OCI-LY3 (cell line): Measurements from ENCODE around the gene TRO.

Source experiments
- H2AFZ ChIP-seq: fragments of 200-600, 300-600 bp; shearing (Covaris generic); 2 replicates; pipeline ENCODE4 v1.6.0; 2014; ENCODE audit warnings: antibody characterized with exemption, low read depth, low read length
- H3K27ac ChIP-seq: fragments of 200-600, 300-600 bp; sonication (generic); 2 replicates; pipeline ENCODE4 v1.5.1; 2014; ENCODE audit warnings: mild to moderate bottlenecking, low read length, moderate library complexity, mixed read lengths
- H3K27me3 ChIP-seq: fragments of 200-600, 300-600 bp; sonication (generic); 2 replicates; pipeline ENCODE4 v1.6.1; 2014; ENCODE audit warnings: low read depth, low read length, mixed read lengths
- H3K36me3 ChIP-seq: fragments of 200-600, 300-600 bp; sonication (generic); replicated peaks from 2 replicates; pipeline ENCODE3; 2014; ENCODE audit warnings: low read depth, low read length, mixed read lengths
- H3K4me1 ChIP-seq: fragments of 300-600, 200-600 bp; sonication (generic); 2 replicates; pipeline ENCODE4 v1.6.1; 2014; ENCODE audit warnings: low read length, mixed read lengths
- H3K4me2 ChIP-seq: fragments of 200-600, 300-600 bp; sonication (generic); 2 replicates; pipeline ENCODE4 v1.6.1; 2014; ENCODE audit warnings: low read length, mixed read lengths
- H3K4me3 ChIP-seq: fragments of 300-600, 200-600 bp; sonication (generic); 2 replicates; pipeline ENCODE4 v1.5.1; 2014; ENCODE audit warnings: antibody characterized with exemption, mild to moderate bottlenecking, low read length, moderate library complexity
- H3K79me2 ChIP-seq: fragments of 300-600, 200-600 bp; shearing (Covaris generic); 2 replicates; pipeline ENCODE4 v1.6.1; 2014; ENCODE audit warnings: mild to moderate bottlenecking, low read length, mixed read lengths
- H3K9ac ChIP-seq: fragments of 300-600, 200-600 bp; shearing (Covaris generic); 2 replicates; pipeline ENCODE4 v1.6.0; 2014; ENCODE audit warnings: mild to moderate bottlenecking, low read length, moderate library complexity
- H3K9me3 ChIP-seq: fragments of 200-600, 300-600 bp; shearing (Covaris generic); 2 replicates; pipeline ENCODE4 v1.6.1; 2014; ENCODE audit warnings: low read length, mixed read lengths; ENCODE audit not compliant: insufficient read depth
- H4K20me1 ChIP-seq: fragments of 200-600, 300-600 bp; sonication (generic); 2 replicates; pipeline ENCODE4 v1.6.1; 2016; ENCODE audit warnings: low read length, mixed read lengths; ENCODE audit not compliant: insufficient read depth
- CTCF ChIP-seq: fragments of 200-600, 300-600 bp; sonication (generic); IDR thresholded peaks from 2 replicates; pipeline ENCODE4 v1.5.1; 2014; ENCODE audit warnings: antibody characterized with exemption, low read length, low read depth
- EZH2phosphoT487 ChIP-seq: fragments of 200-600 bp; shearing (Covaris generic); IDR thresholded peaks from 2 replicates; pipeline ENCODE4 v1.6.1; 2018; ENCODE audit warnings: antibody characterized with exemption, mixed run types, low read depth

The TRO gene

GRCh38 chrX:54933150-54933826 lies 12.7 kb downstream of the TRO start:
- TF ChIP-seq EZH2phosphoT487 (no peak), CTCF (no peak)
- H3K9ac ChIP-seq, result no peak overlapping the region
- H3K27me3 ChIP-seq, result no peaks in the 10 kb centered on the region
- no peaks in the 10 kb centered on the region for H4K20me1 ChIP-seq
- no peaks in the 10 kb centered on the region for H3K4me1 ChIP-seq
- H3K9me3 ChIP-seq, result no peaks in the 10 kb centered on the region
- no peak overlapping the region for H3K4me2 ChIP-seq
- H3K4me3 ChIP-seq, result no peak overlapping the region
- no peak overlapping the region for H3K27ac ChIP-seq
- no peak overlapping the region for H2AFZ ChIP-seq
- no peaks in the 10 kb centered on the region for H3K79me2 ChIP-seq
- no peaks in the 10 kb centered on the region for H3K36me3 ChIP-seq

GRCh38 chrX:54934058-54934457 lies 13.4 kb downstream of the TRO start:
- H3K36me3 ChIP-seq, result no peaks in the 10 kb centered on the region
- no peaks in the 10 kb centered on the region for H3K9me3 ChIP-seq
- H4K20me1 ChIP-seq, result no peaks in the 10 kb centered on the region
- no peak for TF ChIP-seq EZH2phosphoT487
- TF ChIP-seq CTCF, result no peak
- H3K79me2 ChIP-seq, result no peaks in the 10 kb centered on the region
- no peak overlapping the region for H3K4me2 ChIP-seq
- no peak overlapping the region for H3K9ac ChIP-seq
- no peaks in the 10 kb centered on the region for H3K27me3 ChIP-seq
- H2AFZ ChIP-seq, result no peak overlapping the region
- H3K27ac ChIP-seq, result no peak overlapping the region
- no peaks in the 10 kb centered on the region for H3K4me1 ChIP-seq
- H3K4me3 ChIP-seq, result no peak overlapping the region

GRCh38 chrX:54934890-54935289 lies 14.3 kb downstream of the TRO start:
- TF ChIP-seq CTCF (no peak), EZH2phosphoT487 (no peak)
- Histone ChIP-seq H3K36me3 (no peaks in the 10 kb centered on the region), H3K4me2 (no peak overlapping the region), H3K9me3 (no peaks in the 10 kb centered on the region), H3K4me3 (no peak overlapping the region), H4K20me1 (no peaks in the 10 kb centered on the region), H3K27me3 (no peaks in the 10 kb centered on the region), H3K4me1 (no peaks in the 10 kb centered on the region), H3K9ac (no peak overlapping the region), H3K79me2 (no peaks in the 10 kb centered on the region), H3K27ac (no peak overlapping the region), H2AFZ (no peak overlapping the region)

- H3K4me3 ChIP-seq, result no peak overlapping the region
- H3K4me2 ChIP-seq, result no peak overlapping the region
- no peaks in the 10 kb centered on the region for H3K9me3 ChIP-seq
- H3K27me3 ChIP-seq, result no peaks in the 10 kb centered on the region
- H4K20me1 ChIP-seq, result no peaks in the 10 kb centered on the region
- no peak overlapping the region for H3K9ac ChIP-seq
- no peaks in the 10 kb centered on the region for H3K36me3 ChIP-seq
- no peaks in the 10 kb centered on the region for H3K4me1 ChIP-seq
- no peak overlapping the region for H2AFZ ChIP-seq
- TF ChIP-seq EZH2phosphoT487 (no peak), CTCF (no peak)
- no peaks in the 10 kb centered on the region for H3K79me2 ChIP-seq
- H3K27ac ChIP-seq, result no peak overlapping the region
These were observed 14.7 kb downstream of the TRO start for GRCh38 chrX:54935306-54935705.
